KOPT-K1 (cell line): ENCODE data around the gene VRK3.
"Not testable (repeated sequence)": the region's sequence is repeated elsewhere in the genome, so short reads cannot be mapped to it uniquely, and the experiment has no call there.

Experiments
- H3K27ac ChIP-seq: fragments of 200-600 bp; sonication (generic); 2 replicates; pipeline ENCODE4 v1.5.1; 2016; ENCODE audit warnings: antibody characterized with exemption, mild to moderate bottlenecking, low read depth, low read length; ENCODE audit not compliant: poor library complexity, severe bottlenecking
- H3K36me3 ChIP-seq: fragments of 200-600 bp; sonication (generic); 2 replicates; pipeline ENCODE4 v1.5.1; 2017; ENCODE audit warnings: antibody characterized with exemption, mild to moderate bottlenecking, low read length, moderate library complexity; ENCODE audit not compliant: insufficient read depth
- H3K9me3 ChIP-seq: fragments of 200-600 bp; sonication (generic); 2 replicates; pipeline ENCODE4 v1.5.1; 2017; ENCODE audit warnings: antibody characterized with exemption, low read length, mild to moderate bottlenecking; ENCODE audit not compliant: insufficient read depth, poor library complexity, severe bottlenecking

The VRK3 gene

DNA sequence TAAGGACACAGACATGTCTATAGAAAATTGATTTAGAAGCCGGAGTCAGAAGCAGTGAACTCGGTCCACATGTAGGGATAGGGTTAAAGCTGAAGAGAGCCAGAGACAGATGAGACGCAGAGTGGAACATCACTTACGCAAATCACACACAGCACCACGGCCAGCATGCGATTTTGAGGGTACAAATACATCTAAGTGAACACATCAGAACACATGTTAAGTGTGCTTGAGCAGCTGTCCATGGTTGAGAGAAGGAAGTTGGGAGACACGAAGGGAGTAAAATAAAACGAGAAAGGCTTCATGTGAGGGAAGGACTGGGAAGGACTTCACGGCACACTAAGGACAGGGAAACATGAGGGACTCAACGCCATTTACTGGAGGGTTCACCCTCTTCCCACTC lies 38.8 kb downstream of the VRK3 start:
- Histone ChIP-seq H3K36me3 (peaks cover 69% of the 10 kb centered on the region), H3K27ac (no peak overlapping the region), H3K9me3 (no peaks in the 10 kb centered on the region)

GRCh38 chr19:49985871-49986270 lies 39.3 kb downstream of the VRK3 start:
- Histone ChIP-seq H3K9me3 (no peaks in the 10 kb centered on the region), H3K36me3 (peaks cover 64% of the 10 kb centered on the region), H3K27ac (no peak overlapping the region)

GRCh38 chr19:49984491-49984890 lies 40.7 kb downstream of the VRK3 start:
- Histone ChIP-seq H3K36me3 (peaks cover 59% of the 10 kb centered on the region), H3K27ac (no peak overlapping the region), H3K9me3 (no peaks in the 10 kb centered on the region)

GRCh38 chr19:49983645-49984229 lies 41.4 kb downstream of the VRK3 start:
- H3K27ac ChIP-seq: no peak overlapping the region
- H3K36me3 ChIP-seq: peaks cover 58% of the 10 kb centered on the region
- H3K9me3 ChIP-seq: no peaks in the 10 kb centered on the region

DNA sequence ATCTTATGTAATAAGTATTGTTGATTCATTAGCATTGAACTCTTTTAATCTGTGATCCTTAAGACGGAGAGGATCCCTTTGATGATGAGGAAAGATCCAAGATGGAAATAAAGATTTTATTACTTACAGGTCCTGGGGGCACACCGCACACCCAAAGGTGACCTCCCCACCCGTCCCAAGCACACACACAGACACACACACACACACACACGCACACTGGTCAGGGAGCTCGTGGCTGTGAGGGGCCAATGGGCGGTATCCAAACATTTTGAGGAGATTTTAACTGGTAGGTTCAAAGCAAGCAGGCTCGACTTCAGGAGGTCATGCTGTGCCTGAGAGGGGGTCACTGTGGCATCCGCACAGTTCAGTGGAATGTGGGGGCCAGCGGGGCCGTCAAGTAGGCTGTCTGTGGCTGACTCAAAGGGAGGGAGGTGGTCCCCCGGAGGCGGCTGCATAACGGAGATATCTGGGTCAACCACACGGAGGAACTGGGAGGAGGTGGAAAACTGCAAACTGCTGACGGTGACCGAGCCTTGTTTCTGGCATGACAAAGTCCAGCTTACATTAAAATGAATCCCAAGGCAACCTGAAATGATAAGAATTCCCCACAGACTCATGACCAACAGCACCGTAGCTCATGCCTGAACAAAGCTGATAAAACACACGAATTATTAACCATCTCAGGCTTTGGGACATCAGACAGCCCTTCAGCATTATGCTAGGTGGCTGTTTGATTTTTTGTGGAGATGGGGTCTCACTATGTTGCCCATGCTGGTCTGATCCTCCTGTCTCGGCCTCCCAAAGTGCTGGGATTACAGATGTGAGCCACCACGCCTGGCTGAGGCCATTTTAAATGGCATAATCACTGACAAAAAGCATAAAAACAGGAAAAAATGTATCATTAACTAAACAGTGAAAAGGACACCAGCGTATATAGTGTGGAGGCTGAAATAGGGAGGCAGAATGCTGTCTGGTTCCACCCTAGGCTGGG lies 43.3 kb downstream of the VRK3 start:
- Histone ChIP-seq H3K27ac (no peak overlapping the region), H3K36me3 (peaks cover 51% of the 10 kb centered on the region), H3K9me3 (no peaks in the 10 kb centered on the region)

GRCh38 chr19:49978324-49978723 lies 46.8 kb downstream of the VRK3 start:
- no peak overlapping the region for H3K27ac ChIP-seq
- peaks cover 31% of the 10 kb centered on the region for H3K36me3 ChIP-seq
- H3K9me3 ChIP-seq: no peaks in the 10 kb centered on the region

GRCh38 chr19:49977881-49978280 lies 47.3 kb downstream of the VRK3 start:
- Histone ChIP-seq H3K36me3 (peaks cover 31% of the 10 kb centered on the region), H3K9me3 (no peaks in the 10 kb centered on the region), H3K27ac (no peak overlapping the region)

DNA sequence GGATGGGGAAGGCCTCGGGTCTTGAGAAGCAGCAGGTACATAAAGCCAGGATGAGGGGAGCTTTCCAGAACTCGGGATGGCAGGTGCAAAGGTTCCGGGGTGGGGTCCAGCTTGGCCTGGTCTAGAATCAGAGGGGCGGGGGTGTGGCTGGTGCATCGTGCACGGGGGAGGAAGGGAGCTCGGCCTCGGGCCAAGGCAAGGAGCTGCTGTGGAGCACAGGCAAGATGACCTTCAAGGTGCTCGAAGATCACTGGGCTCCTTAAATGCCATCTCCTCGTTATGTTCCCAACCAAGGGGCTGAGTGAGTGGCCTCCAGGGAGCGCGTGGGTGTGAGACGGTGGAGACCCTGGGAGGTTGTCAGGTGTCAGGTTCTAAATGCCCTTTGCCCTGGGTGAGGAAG lies 48.1 kb downstream of the VRK3 start:
- H3K9me3 ChIP-seq: no peaks in the 10 kb centered on the region
- no peak overlapping the region for H3K27ac ChIP-seq
- peaks cover 28% of the 10 kb centered on the region for H3K36me3 ChIP-seq

- Histone ChIP-seq H3K27ac (no peak overlapping the region), H3K36me3 (peaks cover 22% of the 10 kb centered on the region), H3K9me3 (no peaks in the 10 kb centered on the region)
These were observed 48.7 kb downstream of the VRK3 start for GRCh38 chr19:49976496-49976895.

DNA sequence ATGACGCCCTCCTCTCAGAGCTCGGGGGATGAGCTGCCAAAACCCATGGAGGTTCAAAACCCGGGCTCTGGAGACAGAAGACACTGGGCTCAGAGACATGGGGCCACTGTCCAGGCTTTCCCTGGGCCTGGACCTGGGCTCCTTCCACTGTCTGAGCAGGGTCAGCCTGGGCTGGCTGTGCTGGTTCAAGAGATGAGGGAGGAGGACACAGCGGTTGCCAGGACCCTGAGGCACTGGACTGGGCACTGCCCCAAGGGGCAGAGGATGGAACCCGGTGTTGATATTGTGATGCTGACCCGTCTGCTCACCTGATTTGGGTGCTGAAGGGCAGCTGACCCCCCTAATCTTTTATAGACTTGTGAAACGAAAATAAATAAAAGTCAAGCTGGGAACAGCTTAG lies 50.1 kb downstream of the VRK3 start:
- peaks cover 21% of the 10 kb centered on the region; the same call in 1 of the 2 replicates for H3K36me3 ChIP-seq
- H3K9me3 ChIP-seq: no peaks in the 10 kb centered on the region
- no peak overlapping the region for H3K27ac ChIP-seq

DNA sequence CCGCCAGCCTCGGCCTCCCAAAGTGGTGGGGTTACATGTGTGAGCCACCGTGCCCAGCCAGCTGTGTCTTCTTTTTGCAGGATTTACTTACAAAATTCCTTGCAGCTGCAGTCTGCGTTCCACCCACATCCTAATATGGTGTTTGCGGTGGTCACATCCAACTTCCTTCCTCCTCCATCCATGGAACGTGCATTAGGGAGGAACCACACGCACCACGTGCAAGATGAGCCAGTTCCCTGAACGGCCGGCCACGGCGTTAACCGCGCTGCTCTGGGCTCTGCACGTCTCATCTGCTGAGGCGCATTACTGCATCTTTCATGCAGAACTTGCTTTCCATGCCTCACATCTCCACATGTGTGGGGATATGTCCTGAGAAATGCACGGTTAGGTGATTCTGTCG lies 51.2 kb downstream of the VRK3 start:
- Histone ChIP-seq H3K36me3 (peaks cover 18% of the 10 kb centered on the region; the same call in 1 of the 2 replicates), H3K9me3 (no peaks in the 10 kb centered on the region)

DNA sequence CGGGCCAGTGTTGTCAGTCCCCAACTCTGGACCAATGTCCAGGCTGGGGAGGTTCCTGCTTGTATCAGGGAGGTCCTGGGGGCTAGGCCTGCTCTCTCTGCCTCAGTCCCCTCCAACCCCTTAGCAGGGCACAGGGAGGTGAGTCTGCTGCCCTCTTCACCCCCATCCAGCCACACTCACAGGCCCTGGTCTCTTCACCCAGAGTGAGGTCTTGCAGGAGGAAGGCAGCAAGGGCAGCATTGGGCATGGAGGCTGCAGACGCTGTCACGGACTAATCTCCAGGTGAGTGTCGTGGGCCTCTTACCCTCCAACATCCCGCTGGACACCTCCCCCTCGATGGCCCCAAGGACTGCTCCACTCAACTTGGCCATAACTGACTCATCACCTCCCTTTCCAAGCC lies 52.3 kb downstream of the VRK3 start:
- H3K36me3 ChIP-seq: peaks cover 15% of the 10 kb centered on the region; the same call in 1 of the 2 replicates
- H3K9me3 ChIP-seq: no peaks in the 10 kb centered on the region
- no peak overlapping the region for H3K27ac ChIP-seq

More for the DNA sequence above, 51.2 kb downstream of the VRK3 start:
- H3K27ac ChIP-seq: no peak overlapping the region

GRCh38 chr19:49971991-49972411 lies 53.2 kb downstream of the VRK3 start:
- Histone ChIP-seq H3K27ac (no peak overlapping the region), H3K9me3 (no peaks in the 10 kb centered on the region), H3K36me3 (peaks cover 13% of the 10 kb centered on the region; the same call in 1 of the 2 replicates)

GRCh38 chr19:49969355-49969754 lies 55.8 kb downstream of the VRK3 start:
- not testable (repeated sequence) for H3K27ac ChIP-seq, H3K9me3 ChIP-seq, H3K36me3 ChIP-seq

DNA sequence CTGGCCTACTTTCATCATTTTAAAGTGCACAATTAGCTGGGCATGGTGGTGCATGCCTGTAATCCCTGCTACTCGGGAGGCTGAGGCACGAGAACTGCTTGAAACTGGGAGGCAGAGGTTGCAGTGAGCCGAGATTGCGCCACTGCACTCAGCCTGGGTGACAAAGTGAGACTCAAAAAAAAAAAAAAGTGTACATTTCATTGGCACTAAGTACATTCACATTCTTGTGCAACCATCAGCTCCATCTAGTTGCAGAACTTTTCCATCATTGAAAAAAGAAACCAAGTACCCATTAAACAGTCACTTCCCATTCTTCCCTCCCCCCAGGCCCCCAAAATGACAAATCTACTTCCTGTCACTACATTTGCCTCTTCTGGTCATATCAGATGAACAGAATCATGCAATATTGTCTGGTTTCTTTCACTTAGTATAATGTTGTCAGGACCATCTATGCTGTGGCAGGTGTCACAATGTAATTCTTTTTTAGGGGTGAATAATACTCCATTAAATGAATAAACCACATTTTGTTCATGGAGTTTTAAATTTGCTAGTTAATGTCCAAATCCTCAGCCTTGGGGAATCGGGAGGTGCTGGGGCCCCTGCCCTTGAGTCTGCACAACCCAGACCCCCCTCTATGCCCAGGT lies 56.8 kb downstream of the VRK3 start:
- Histone ChIP-seq H3K9me3 (no peaks in the 10 kb centered on the region), H3K36me3 (no peaks in the 10 kb centered on the region), H3K27ac (no peak overlapping the region)
